SK-N-SH (cell line): ENCODE measurements around the gene MIPEP. TPM values are rescaled to one million over a fixed set of nuclear protein-coding genes. Genes with fewer than 3 reads are reported as not detected.

Experiments
- CTCF ChIA-PET: fragments of 300-600, 350-600 bp; formaldehyde crosslinking; extraction: SDS; loops from one replicate; lab custom pipeline; 2021; lab: Yijun Ruan, JAX
- POLR2A ChIA-PET: fragments of 350-600 bp; sonication (Branson Sonifier 250); formaldehyde crosslinking; extraction: SDS; loops from one replicate; lab custom pipeline; 2020; ENCODE audit warnings: antibody characterized with exemption, inconsistent platforms; lab: Yijun Ruan, JAX
- DNase-seq: peaks from one replicate; pipeline ENCODE4 v3.0.0; 2012
- H2AFZ ChIP-seq: fragments of 200-600 bp; sonication (generic); 2 replicates; pipeline ENCODE4 v1.8.1; 2016; ENCODE audit warnings: antibody characterized with exemption, mild to moderate bottlenecking, low read depth
- H3F3A ChIP-seq: fragments of 200-600 bp; sonication (generic); replicated peaks from 2 replicates; pipeline ENCODE3; 2016; ENCODE audit warnings: antibody characterized with exemption, mild to moderate bottlenecking; ENCODE audit not compliant: insufficient read depth
- H3K27ac ChIP-seq, 2 experiments: fragments of 200-500 bp in 1 of 2; fragments of 200-600 bp in 1 of 2; sonication (Bioruptor generic) in 1 of 2; sonication (generic), shearing (Covaris generic) in 1 of 2; 2 replicates each; pipeline versions ENCODE4 v1.5.1 to v1.6.1; 2014 to 2016; ENCODE audit warnings: low read depth in 2 of 2, inconsistent platforms in 1 of 2, low read length in 1 of 2, mild to moderate bottlenecking in 1 of 2, mixed read lengths in 1 of 2
- H3K27me3 ChIP-seq: fragments of 200-600 bp; sonication (generic), shearing (Covaris generic); 2 replicates; pipeline ENCODE4 v1.6.1; 2016; ENCODE audit warnings: mixed run types; ENCODE audit not compliant: insufficient read depth
- H3K36me3 ChIP-seq, 2 experiments: fragments of 200-500 bp in 1 of 2; fragments of 200-600 bp in 1 of 2; sonication (Bioruptor generic) in 1 of 2; sonication (generic) in 1 of 2; replicated peaks in 1 of 2; 2 replicates each; pipeline versions ENCODE3 to v1.5.1; 2014 to 2016; ENCODE audit warnings: low read length in 1 of 2, mild to moderate bottlenecking in 1 of 2; ENCODE audit not compliant: insufficient read depth in 2 of 2, control insufficient read depth in 1 of 2
- H3K4me1 ChIP-seq, 2 experiments: fragments of 200-500 bp in 1 of 2; fragments of 200-600 bp in 1 of 2; sonication (Bioruptor generic) in 1 of 2; sonication (generic), shearing (Covaris generic) in 1 of 2; 2 replicates each; pipeline versions ENCODE4 v1.5.1 to v1.6.1; 2014 to 2016; ENCODE audit warnings: low read depth in 1 of 2, low read length in 1 of 2, mixed run types in 1 of 2; ENCODE audit not compliant: insufficient read depth in 2 of 2, control insufficient read depth in 1 of 2
- H3K4me2 ChIP-seq: fragments of 200-600 bp; sonication (generic), shearing (Covaris generic); 2 replicates; pipeline ENCODE4 v1.6.1; 2017; ENCODE audit warnings: mixed run types
- H3K4me3 ChIP-seq, 2 experiments: fragments of 200-500 bp in 1 of 2; fragments of 200-600 bp in 1 of 2; sonication (Bioruptor generic) in 1 of 2; sonication (generic), shearing (Covaris generic) in 1 of 2; 2 replicates each; pipeline versions ENCODE4 v1.5.1 to v1.8.1; 2014 to 2016; ENCODE audit warnings: low read depth in 2 of 2, inconsistent platforms in 1 of 2, low read length in 1 of 2, mild to moderate bottlenecking in 1 of 2, mixed read lengths in 1 of 2, moderate library complexity in 1 of 2
- H3K79me2 ChIP-seq: fragments of 200-600 bp; sonication (generic); 2 replicates; pipeline ENCODE4 v1.8.1; 2017; ENCODE audit warnings: mild to moderate bottlenecking; ENCODE audit not compliant: insufficient read depth
- H3K9ac ChIP-seq: fragments of 200-600 bp; sonication (generic); 2 replicates; pipeline ENCODE4 v1.6.1; 2017; ENCODE audit warnings: mixed run types
- H3K9me2 ChIP-seq: fragments of 200-600 bp; sonication (generic); 2 replicates; pipeline ENCODE4 v1.6.1; 2017; ENCODE audit warnings: mixed run types
- H3K9me3 ChIP-seq: fragments of 200-600 bp; sonication (generic); 2 replicates; pipeline ENCODE4 v1.6.1; 2017; ENCODE audit warnings: mixed run types, mild to moderate bottlenecking, moderate library complexity
- H4K20me1 ChIP-seq: fragments of 200-600 bp; sonication (generic); 2 replicates; pipeline ENCODE4 v1.6.1; 2017; ENCODE audit warnings: mild to moderate bottlenecking, mixed run types; ENCODE audit not compliant: insufficient read depth
- EP300 ChIP-seq, 2 experiments: IDR thresholded peaks; 2 replicates each; pipeline versions ENCODE4 v1.4.0 to v1.6.1; 2012; ENCODE audit warnings: borderline replicate concordance in 1 of 2, low read depth in 1 of 2, low read length in 1 of 2
- EZH2phosphoT487 ChIP-seq: fragments of 200-600 bp; sonication (generic); IDR thresholded peaks from 2 replicates; pipeline ENCODE4 v1.6.1; 2017; ENCODE audit warnings: low read depth, mixed run types, mild to moderate bottlenecking, antibody characterized with exemption, moderate library complexity, borderline replicate concordance
- GABPA ChIP-seq: IDR thresholded peaks from 2 replicates; pipeline ENCODE4 v1.4.0; 2012; ENCODE audit warnings: low read depth, mild to moderate bottlenecking
- NFIC ChIP-seq: IDR thresholded peaks from 2 replicates; pipeline ENCODE4 v1.4.0; 2012; ENCODE audit warnings: borderline replicate concordance
- RFX5 ChIP-seq: IDR thresholded peaks from 2 replicates; pipeline ENCODE4 v1.6.1; 2012; ENCODE audit warnings: mild to moderate bottlenecking, improper control_type of control experiment, low read length
- SIN3A ChIP-seq: IDR thresholded peaks from 2 replicates; pipeline ENCODE4 v1.6.1; 2012; ENCODE audit warnings: low read depth, mild to moderate bottlenecking, low read length, moderate library complexity, borderline replicate concordance
- TEAD4 ChIP-seq: IDR thresholded peaks from 2 replicates; pipeline ENCODE4 v1.4.0; 2012; ENCODE audit warnings: mild to moderate bottlenecking, borderline replicate concordance; ENCODE audit not compliant: insufficient read depth
- YY1 ChIP-seq: IDR thresholded peaks from 2 replicates; pipeline ENCODE4 v1.4.0; 2012; ENCODE audit warnings: low read depth, mild to moderate bottlenecking
- WGBS: methylation state at CpG from one replicate; pipeline ENCODE4 v1.1.6; 2017; ENCODE audit warnings: low lambda C conversion rate; 5-methylcytosine and 5-hydroxymethylcytosine counted together
- polyA plus RNA-seq, 3 experiments: library from polyadenylated mRNA; depleted of rRNA; stranded (reverse); fragments of >200 nt; gene quantifications; 2 replicates each; pipeline ENCODE4 v1.2.3, GENCODE V29; 2012
- TF ChIP-seq, protein P1 (sequence below): IDR thresholded peaks from 2 replicates; pipeline ENCODE4; 2012
- TF ChIP-seq, protein P2 (sequence below): fragments of 200-600 bp; sonication (generic); IDR thresholded peaks from 2 replicates; pipeline ENCODE4 v1.6.1; 2017; ENCODE audit warnings: antibody characterized with exemption, mild to moderate bottlenecking, moderate library complexity

The MIPEP gene
- polyA plus RNA-seq, 1 of the 3 experiments (the other 2 are of a cell fraction) = 12.7 TPM

DNA sequence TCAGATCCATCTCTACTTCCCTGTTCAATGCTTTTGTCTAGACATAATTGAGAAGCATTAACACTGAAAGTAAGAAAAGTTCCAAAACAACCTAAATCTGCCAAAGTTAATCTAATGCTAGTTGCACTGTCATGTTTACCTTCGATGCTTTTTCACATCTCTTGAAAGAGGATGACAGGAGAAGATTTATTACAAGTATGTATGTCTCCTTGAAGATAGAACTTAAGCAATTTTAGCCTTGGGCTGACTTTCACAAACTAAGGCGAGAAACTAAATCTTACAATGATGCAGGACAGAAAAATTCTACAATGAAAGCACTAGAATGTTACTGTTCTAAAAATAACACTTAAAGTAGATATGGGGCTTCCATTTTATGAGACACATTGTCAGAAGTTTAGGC, 64.0 kb downstream of the MIPEP start:
- Histone ChIP-seq H3K79me2 (no peaks in the 10 kb centered on the region), H3K36me3 (peaks cover 5 to 17% of the 10 kb centered on the region in 2 experiments), H3K27me3 (no peaks in the 10 kb centered on the region), H3F3A (no peaks in the 10 kb centered on the region), H3K9me2 (no peaks in the 10 kb centered on the region; the same call in 1 of the 2 replicates), H2AFZ (no peak overlapping the region), H3K9ac (no peak overlapping the region), H3K27ac (no peak overlapping the region), H3K4me1 (no peaks in the 10 kb centered on the region), H3K9me3 (no peaks in the 10 kb centered on the region; the same call in 1 of the 2 replicates), H3K4me3 (no peak overlapping the region), H4K20me1 (no peaks in the 10 kb centered on the region), H3K4me2 (no peak overlapping the region)
- DNase-seq = no peak
- TF ChIP-seq, protein P1, sequence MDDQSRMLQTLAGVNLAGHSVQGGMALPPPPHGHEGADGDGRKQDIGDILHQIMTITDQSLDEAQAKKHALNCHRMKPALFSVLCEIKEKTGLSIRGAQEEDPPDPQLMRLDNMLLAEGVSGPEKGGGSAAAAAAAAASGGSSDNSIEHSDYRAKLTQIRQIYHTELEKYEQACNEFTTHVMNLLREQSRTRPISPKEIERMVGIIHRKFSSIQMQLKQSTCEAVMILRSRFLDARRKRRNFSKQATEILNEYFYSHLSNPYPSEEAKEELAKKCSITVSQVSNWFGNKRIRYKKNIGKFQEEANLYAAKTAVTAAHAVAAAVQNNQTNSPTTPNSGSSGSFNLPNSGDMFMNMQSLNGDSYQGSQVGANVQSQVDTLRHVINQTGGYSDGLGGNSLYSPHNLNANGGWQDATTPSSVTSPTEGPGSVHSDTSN = no peak
- no peak for TF ChIP-seq GABPA
- TF ChIP-seq EP300 (IDR thresholded peaks at IDR 0.05; ENCODE audit: borderline replicate concordance in 1 of 2, low read depth in 1 of 2, low read length in 1 of 2) = no peak
- TF ChIP-seq YY1 = no peak
- no peak for TF ChIP-seq NFIC
- POLR2A ChIA-PET = no interaction called here
- 84% methylated on average over 2 of the region's 2 CpGs for WGBS
- CTCF ChIA-PET = no interaction called here

DNA sequence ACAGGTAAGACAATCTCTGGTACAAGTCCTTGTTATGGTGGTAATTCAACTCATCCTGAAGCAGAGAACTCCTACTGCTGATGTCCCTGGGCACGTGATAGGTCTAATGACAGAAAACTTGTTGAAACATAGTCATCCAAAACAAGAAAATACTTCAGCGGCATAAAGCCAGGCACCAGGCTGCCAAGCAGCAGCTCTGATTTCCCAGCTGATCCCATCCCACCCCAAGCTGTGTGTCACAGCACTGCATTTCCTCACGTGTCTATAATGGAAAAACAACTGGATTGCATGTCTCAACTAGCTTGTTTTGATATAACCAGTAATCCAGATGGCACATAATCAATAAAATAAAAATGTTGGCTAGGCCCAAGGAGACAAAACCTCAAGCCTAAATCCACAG, 64.8 kb downstream of the MIPEP start:
- H3K36me3 ChIP-seq = peaks cover 4 to 17% of the 10 kb centered on the region in 2 experiments
- no peak for DNase-seq
- H4K20me1 ChIP-seq = no peaks in the 10 kb centered on the region
- 74% methylated on average over 3 of the region's 3 CpGs for WGBS
- no peaks in the 10 kb centered on the region for H3K4me1 ChIP-seq
- TF ChIP-seq TEAD4 (no peak), SIN3A (no peak), EZH2phosphoT487 (no peak), RFX5 (no peak)
- TF ChIP-seq, protein P2, sequence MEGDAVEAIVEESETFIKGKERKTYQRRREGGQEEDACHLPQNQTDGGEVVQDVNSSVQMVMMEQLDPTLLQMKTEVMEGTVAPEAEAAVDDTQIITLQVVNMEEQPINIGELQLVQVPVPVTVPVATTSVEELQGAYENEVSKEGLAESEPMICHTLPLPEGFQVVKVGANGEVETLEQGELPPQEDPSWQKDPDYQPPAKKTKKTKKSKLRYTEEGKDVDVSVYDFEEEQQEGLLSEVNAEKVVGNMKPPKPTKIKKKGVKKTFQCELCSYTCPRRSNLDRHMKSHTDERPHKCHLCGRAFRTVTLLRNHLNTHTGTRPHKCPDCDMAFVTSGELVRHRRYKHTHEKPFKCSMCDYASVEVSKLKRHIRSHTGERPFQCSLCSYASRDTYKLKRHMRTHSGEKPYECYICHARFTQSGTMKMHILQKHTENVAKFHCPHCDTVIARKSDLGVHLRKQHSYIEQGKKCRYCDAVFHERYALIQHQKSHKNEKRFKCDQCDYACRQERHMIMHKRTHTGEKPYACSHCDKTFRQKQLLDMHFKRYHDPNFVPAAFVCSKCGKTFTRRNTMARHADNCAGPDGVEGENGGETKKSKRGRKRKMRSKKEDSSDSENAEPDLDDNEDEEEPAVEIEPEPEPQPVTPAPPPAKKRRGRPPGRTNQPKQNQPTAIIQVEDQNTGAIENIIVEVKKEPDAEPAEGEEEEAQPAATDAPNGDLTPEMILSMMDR = no peak
- TF ChIP-seq, all 33 proteins: peak for 0
- CTCF ChIA-PET = interaction anchor here (0.6 to 0.9 kb wide), 2 partner anchors 8 to 694 kb away, joined by 3 to 4 read pairs; no protein-coding TSS in a partner anchor
- Histone ChIP-seq H3F3A (no peaks in the 10 kb centered on the region), H3K9ac (no peak overlapping the region), H3K27me3 (no peaks in the 10 kb centered on the region), H2AFZ (no peak overlapping the region), H3K9me2 (no peaks in the 10 kb centered on the region; the same call in 1 of the 2 replicates), H3K9me3 (no peaks in the 10 kb centered on the region; the same call in 1 of the 2 replicates), H3K4me2 (no peak overlapping the region), H3K4me3 (no peak overlapping the region), H3K79me2 (no peaks in the 10 kb centered on the region), H3K27ac (no peak overlapping the region)
- POLR2A ChIA-PET = no interaction called here
